K562 (cell line): ENCODE results near the gene MAP4K4. TPM values are rescaled to one million over a fixed set of nuclear protein-coding genes. Genes with fewer than 3 reads are reported as not detected.
A peak's percentile ranks its signal among the peaks of the same experiment; 100 is the strongest.

Experiments
- ATAC-seq: fragments of 200-7000 bp; cut with Tn5 transposase; 3 replicates; pipeline ENCODE4 v1.9.1; 2020; ENCODE audit warnings: moderate library complexity
- BruUV-seq: library from RNA; stranded (reverse); fragments of 400-500 nt; replicated peaks from 2 replicates; lab custom pipeline; 2021; lab: Mats Ljungman, UMichigan
- CTCF ChIA-PET: fragments of 300-600 bp; formaldehyde crosslinking; extraction: SDS; loops from one replicate; lab custom pipeline; 2021; ENCODE audit warnings: low intra/inter-chr PET ratio; lab: Yijun Ruan, JAX
- POLR2A ChIA-PET: fragments of 300-600, 350-650 bp; sonication (Branson Sonifier 250); formaldehyde crosslinking; extraction: SDS; loops from one replicate; lab custom pipeline; 2021; ENCODE audit warnings: antibody characterized with exemption, inconsistent platforms; lab: Yijun Ruan, JAX
- DNase-seq, 4 experiments: peaks; one replicate each; pipeline versions ENCODE4 v3.0.0 to v3.0.0-alpha.2; 2011 to 2018; ENCODE audit warnings: low spot score in 3 of 4, mixed read lengths in 3 of 4; ENCODE audit errors: extremely low read depth in 1 of 4
- FAIRE-seq: peaks from 2 replicates; lab custom pipeline; 2011; peaks lifted over from hg19 to GRCh38; lab: Jason Lieb, UNC
- H2AFZ ChIP-seq: 2 replicates; pipeline ENCODE4 v1.6.0; 2011; ENCODE audit warnings: low read depth, low read length, control low read depth, inconsistent platforms
- H3K27ac ChIP-seq: fragments of 200-600 bp; 3 replicates; pipeline ENCODE4 v1.8.0; 2011; ENCODE audit warnings: low read depth, mild to moderate bottlenecking, control low read depth, inconsistent platforms, low read length, moderate library complexity, mixed read lengths; ENCODE audit errors: extremely low read depth
- H3K27me3 ChIP-seq, 2 experiments: fragments of 300-600 bp in 1 of 2; 2 replicates in 1 of 2; 3 replicates in 1 of 2; pipeline versions ENCODE4 v1.6.0 to v1.8.0; 2011; ENCODE audit warnings: inconsistent platforms in 2 of 2, low read length in 2 of 2, mild to moderate bottlenecking in 1 of 2, mixed read lengths in 1 of 2, moderate library complexity in 1 of 2; ENCODE audit not compliant: control insufficient read depth in 2 of 2, insufficient read depth in 2 of 2
- H3K36me3 ChIP-seq: fragments of 300-600 bp; 3 replicates; pipeline ENCODE4 v1.8.0; 2011; ENCODE audit warnings: mild to moderate bottlenecking, low read length, inconsistent platforms; ENCODE audit not compliant: control insufficient read depth, insufficient read depth
- H3K4me1 ChIP-seq, 2 experiments: fragments of 200-600 bp in 1 of 2; replicated peaks in 1 of 2; 2 replicates in 1 of 2; 3 replicates in 1 of 2; pipeline versions ENCODE4 v1.5.1 to v1.8.0; 2011; ENCODE audit warnings: inconsistent platforms in 2 of 2, low read length in 2 of 2, mild to moderate bottlenecking in 1 of 2, mixed read lengths in 1 of 2, moderate library complexity in 1 of 2; ENCODE audit not compliant: control insufficient read depth in 2 of 2, insufficient read depth in 2 of 2
- H3K4me2 ChIP-seq: 2 replicates; pipeline ENCODE4 v1.6.1; 2011; ENCODE audit warnings: low read length, control low read depth, inconsistent platforms, mixed read lengths; ENCODE audit not compliant: insufficient read depth
- H3K4me3 ChIP-seq: fragments of 200-600 bp; sonication (generic), shearing (Covaris generic); 2 replicates; pipeline ENCODE4 v1.5.1; 2016; ENCODE audit warnings: control low read depth, inconsistent platforms
- H3K79me2 ChIP-seq: fragments of 200-600 bp; 3 replicates; pipeline ENCODE4 v1.8.0; 2011; ENCODE audit warnings: low read length, inconsistent platforms; ENCODE audit not compliant: control insufficient read depth, insufficient read depth
- H3K9ac ChIP-seq, 2 experiments: 2 replicates each; pipeline versions ENCODE4 v1.6.0 to v1.6.1; 2011; ENCODE audit warnings: low read depth in 2 of 2, low read length in 2 of 2, control low read depth in 1 of 2, inconsistent platforms in 1 of 2, mild to moderate bottlenecking in 1 of 2, mixed read lengths in 1 of 2; ENCODE audit not compliant: insufficient read depth in 1 of 2
- H3K9me1 ChIP-seq: one replicate; pipeline ENCODE4 v1.6.0; 2011; ENCODE audit warnings: inconsistent platforms, mild to moderate bottlenecking, low read length, moderate library complexity; ENCODE audit not compliant: control insufficient read depth, insufficient read depth
- H3K9me3 ChIP-seq: replicated peaks from 2 replicates; pipeline ENCODE4 v1.5.1; 2011; ENCODE audit warnings: low read depth, low read length, inconsistent platforms; ENCODE audit not compliant: control insufficient read depth, insufficient read depth
- H4K20me1 ChIP-seq: replicated peaks from 2 replicates; pipeline ENCODE4 v1.6.1; 2011; ENCODE audit warnings: low read length, inconsistent platforms, mixed read lengths; ENCODE audit not compliant: control insufficient read depth, insufficient read depth
- DACH1 ChIP-seq: fragments of 450-650 bp; IDR thresholded peaks from 2 replicates; pipeline ENCODE4 v1.6.1; 2018; ENCODE audit not compliant: partially characterized antibody
- EP300 ChIP-seq: IDR thresholded peaks from 2 replicates; pipeline ENCODE4 v1.6.1; 2012; ENCODE audit warnings: low read length, improper control_type of control experiment
- KDM1A ChIP-seq, 2 experiments: fragments of 450-650 bp; IDR thresholded peaks; 2 replicates each; pipeline ENCODE4 v1.6.1; 2016; ENCODE audit warnings: mild to moderate bottlenecking in 2 of 2
- MLLT1 ChIP-seq, 2 experiments: fragments of 450-650 bp; IDR thresholded peaks; 2 replicates each; pipeline ENCODE4 v1.6.1; 2016
- MNT ChIP-seq, 2 experiments: fragments of 450-650 bp; conservative IDR thresholded peaks; 2 replicates each; pipeline ENCODE4 v1.6.1; 2017; ENCODE audit warnings: mild to moderate bottlenecking in 2 of 2, moderate library complexity in 2 of 2
- POLR2AphosphoS5 ChIP-seq: IDR thresholded peaks from 2 replicates; pipeline ENCODE4 v1.6.1; 2011; ENCODE audit warnings: mild to moderate bottlenecking, low read depth, low read length, moderate library complexity; ENCODE audit not compliant: control insufficient read depth, insufficient read depth
- TFAM ChIP-seq: fragments of 250-450 bp; sonication (Bioruptor Pico); conservative IDR thresholded peaks from 2 replicates; pipeline ENCODE4 v1.5.0; 2021; ENCODE audit warnings: mild to moderate bottlenecking, moderate library complexity
- TFAP4 ChIP-seq: sonication (generic); formaldehyde crosslinking; IDR thresholded peaks from 2 replicates; pipeline ENCODE4 v1.8.0; 2022; ENCODE audit warnings: missing genetic modification reagents, mild to moderate bottlenecking, moderate library complexity, borderline replicate concordance
- ZKSCAN8 ChIP-seq: fragments of 200-800 bp; sonication (Bioruptor generic); IDR thresholded peaks from 2 replicates; pipeline ENCODE4 v1.6.1; 2016; ENCODE audit warnings: missing genetic modification characterization, missing compliant biosample characterization
- ZNF174 ChIP-seq: fragments of 250-450 bp; sonication (Bioruptor Pico); IDR thresholded peaks from 2 replicates; pipeline ENCODE4 v1.4.0; 2020; ENCODE audit warnings: mild to moderate bottlenecking
- WGBS: fragments of 100-300 bp; shearing (Covaris generic); methylation state at CpG from one replicate; pipeline ENCODE4 v1.1.6; 2016; ENCODE audit warnings: low coverage, mixed read lengths; ENCODE audit not compliant: insufficient coverage; ENCODE audit errors: missing lambda C conversion rate; 5-methylcytosine and 5-hydroxymethylcytosine counted together
- in situ Hi-C: fragments of 300-500 bp; cut with MboI; formaldehyde crosslinking; loops from 4 replicates; pipeline ENCODE4 v1.15.0; 2018; ENCODE audit warnings: inconsistent platforms, mixed read lengths
- intact Hi-C: fragments of 100-400 bp; cut with micrococcal nuclease; formaldehyde crosslinking; loops from 2 replicates; pipeline ENCODE4 v1.14.2; 2022
- polyA plus RNA-seq, 8 experiments: library from polyadenylated mRNA; depleted of rRNA in 4 of 8; stranded (reverse) in 5 of 8; unstranded in 3 of 8; fragments of >200 nt; fragmentation: Nextera tagmentation in 2 of 8; fragmentation: Illumina TruSeq in 1 of 8; extraction: Ambion mirVana in 2 of 8; extraction: Trizol in 1 of 8; gene quantifications; 2 replicates each; pipeline versions ENCODE4 v1.2.1 to v1.2.3, GENCODE V29; 2011 to 2014; ENCODE audit warnings: inconsistent platforms in 1 of 8, missing spikeins in 1 of 8
- total RNA-seq, 7 experiments: library from RNA; depleted of rRNA in 6 of 7; stranded (reverse); fragments of >200 nt in 6 of 7; fragmentation: Illumina TruSeq in 2 of 7; extraction: Trizol in 2 of 7; gene quantifications; 2 replicates each; pipeline versions ENCODE4 v1.2.1 to v1.2.3, GENCODE V29; 2011 to 2021; ENCODE audit warnings: low replicate concordance in 1 of 7

Gene MAP4K4
- total and polyA plus RNA-seq, 9 of the 15 experiments (the other 6 are each of a cell fraction or from before 2014, with no cell fraction given): 7.6 to 76.4 (median 50.6) TPM

GRCh38 chr2:101692041-101692440, 5.5 kb upstream of the MAP4K4 start:
- no TSS peak for BruUV-seq

GRCh38 chr2:101692766-101693165, 4.7 kb upstream of the MAP4K4 start:
- in situ Hi-C loops: no loop called here
- no peak for FAIRE-seq
- TF ChIP-seq TFAM (CRISPR knock-in tag) (no peak), EP300 (no peak), ZNF174 (CRISPR knock-in tag) (no peak), POLR2AphosphoS5 (no peak), KDM1A (IDR thresholded peaks at IDR 0.05) (no peak), DACH1 (no peak), MNT (conservative IDR thresholded peaks at IDR 0.05) (no peak), TFAP4 (CRISPR knock-in tag) (no peak), ZKSCAN8 (CRISPR knock-in tag) (no peak)

More at GRCh38 chr2:101692041-101692440, 5.5 kb upstream of the MAP4K4 start:
- no peak overlapping the region for H3K4me2 ChIP-seq
- H3K4me3 ChIP-seq: no peak overlapping the region
- no peaks in the 10 kb centered on the region for H3K9me1 ChIP-seq
- no peaks in the 10 kb centered on the region for H3K27me3 ChIP-seq
- ATAC-seq (no peak), FAIRE-seq (no peak), DNase-seq (no peak)
- no peak overlapping the region for H3K27ac ChIP-seq
- intact Hi-C loops: no loop called here
- 53% methylated on average over 3 of the region's 3 CpGs for WGBS
- ChIA-PET POLR2A (interaction anchor here (1.1 kb wide), 1 partner anchor 8 kb away, joined by 5 read pairs; no protein-coding TSS in a partner anchor), CTCF (no interaction called here)
- in situ Hi-C loops: no loop called here
- peaks cover 5 to 22% of the 10 kb centered on the region in 2 experiments for H3K4me1 ChIP-seq
- H2AFZ ChIP-seq: 0 out of 2 replicates have a peak overlapping the region, but pooled peaks have one; percentile 7
- H3K79me2 ChIP-seq: no peaks in the 10 kb centered on the region
- no peaks in the 10 kb centered on the region for H3K36me3 ChIP-seq
- TF ChIP-seq MLLT1 (IDR thresholded peaks at IDR 0.05): no peak
- peaks cover 5% of the 10 kb centered on the region; the same call in 1 of the 2 replicates for H3K9me3 ChIP-seq
- H4K20me1 ChIP-seq: no peaks in the 10 kb centered on the region
- no peak overlapping the region for H3K9ac ChIP-seq

More at GRCh38 chr2:101692766-101693165, 4.7 kb upstream of the MAP4K4 start:
- H3K9me1 ChIP-seq: no peaks in the 10 kb centered on the region
- no peaks in the 10 kb centered on the region for H3K36me3 ChIP-seq
- H4K20me1 ChIP-seq: no peaks in the 10 kb centered on the region
- no peaks in the 10 kb centered on the region for H3K79me2 ChIP-seq
- intact Hi-C loops: no loop called here
- H3K9ac ChIP-seq: no peak overlapping the region
- H3K4me3 ChIP-seq: no peak overlapping the region
- H3K27ac ChIP-seq: no peak overlapping the region
- peaks cover 5% of the 10 kb centered on the region; the same call in 1 of the 2 replicates for H3K9me3 ChIP-seq
- 19% methylated on average over 3 of the region's 3 CpGs for WGBS
- ChIA-PET POLR2A (no interaction called here), CTCF (no interaction called here)
- no TSS peak for BruUV-seq
- peak overlapping the region; percentile 65 for H2AFZ ChIP-seq
- ATAC-seq: no peak
- no peak overlapping the region for H3K4me2 ChIP-seq
- no peak for DNase-seq
- H3K4me1 ChIP-seq: peaks cover 9 to 22% of the 10 kb centered on the region in 2 experiments
- no peaks in the 10 kb centered on the region for H3K27me3 ChIP-seq
